ENCODE results near the gene RIN2.
"Not testable (repeated sequence)": the region's sequence is repeated elsewhere in the genome, so short reads cannot be mapped to it uniquely, and the experiment has no call there.

Gene RIN2

DNA sequence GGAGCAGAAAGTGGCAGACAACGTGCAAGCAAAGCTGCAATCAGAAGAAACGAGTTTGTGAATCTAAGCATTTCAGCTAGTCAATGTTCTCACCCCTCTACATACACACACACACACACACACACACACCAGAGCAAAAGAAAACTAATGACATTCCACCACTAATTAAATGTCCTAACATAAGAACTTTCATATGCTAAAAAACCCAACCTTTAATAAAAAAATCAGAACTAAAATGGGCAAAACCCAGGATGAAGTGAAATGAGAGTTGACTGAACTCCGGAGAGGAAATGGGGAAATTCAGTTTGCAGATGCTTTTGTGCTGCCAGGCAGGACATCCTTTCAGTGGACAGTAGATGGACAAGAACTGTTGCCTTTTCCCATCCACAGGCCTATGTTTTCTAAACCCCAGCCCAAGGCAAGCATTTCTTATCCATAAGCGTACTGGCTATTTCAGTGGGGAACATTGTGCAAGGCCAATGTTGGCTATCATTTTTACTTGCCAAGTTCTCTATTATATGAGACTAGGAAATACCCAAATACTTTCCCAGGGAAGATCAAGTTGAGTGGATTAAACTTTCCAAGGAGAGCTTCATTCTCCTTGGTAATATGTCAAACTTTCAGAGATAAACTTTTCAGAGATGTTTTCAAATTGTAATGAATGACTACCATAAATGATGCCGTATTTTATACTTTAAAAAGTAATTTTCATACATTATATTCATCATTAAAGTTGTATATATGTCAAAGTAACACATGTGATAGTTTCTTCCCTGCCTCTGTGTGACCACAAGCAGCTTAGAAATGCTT is 27.3 kb downstream of the RIN2 start:
- DNase-seq (ENCODE audit: low read depth in 3 of 3, low spot score in 1 of 3): no peak

- DNase-seq (ENCODE audit: low read depth in 3 of 3, low spot score in 1 of 3): no peak
Measured at GRCh38 chr20:19785983-19786285, 27.9 kb downstream of the RIN2 start.

DNA sequence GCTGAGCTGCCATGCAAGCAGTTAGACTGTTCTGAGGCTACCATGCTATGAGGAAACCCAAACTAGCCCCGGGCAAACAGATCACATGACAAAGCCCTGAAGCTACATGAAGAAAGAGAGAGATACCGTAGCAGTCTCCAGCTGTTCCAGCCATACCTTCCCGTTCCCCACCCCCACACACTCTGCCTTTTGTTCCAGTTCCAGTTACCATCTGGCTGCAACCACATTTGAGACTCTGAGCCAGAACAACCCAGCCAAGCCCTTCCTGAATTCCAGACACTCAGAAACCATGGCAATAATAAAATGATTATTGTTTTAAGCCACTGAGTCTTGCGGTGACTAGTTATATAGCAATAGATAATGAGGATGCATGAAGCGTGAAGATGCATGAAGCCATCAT is 28.3 kb downstream of the RIN2 start:
- DNase-seq (ENCODE audit: low read depth in 3 of 3, low spot score in 1 of 3): no peak

DNA sequence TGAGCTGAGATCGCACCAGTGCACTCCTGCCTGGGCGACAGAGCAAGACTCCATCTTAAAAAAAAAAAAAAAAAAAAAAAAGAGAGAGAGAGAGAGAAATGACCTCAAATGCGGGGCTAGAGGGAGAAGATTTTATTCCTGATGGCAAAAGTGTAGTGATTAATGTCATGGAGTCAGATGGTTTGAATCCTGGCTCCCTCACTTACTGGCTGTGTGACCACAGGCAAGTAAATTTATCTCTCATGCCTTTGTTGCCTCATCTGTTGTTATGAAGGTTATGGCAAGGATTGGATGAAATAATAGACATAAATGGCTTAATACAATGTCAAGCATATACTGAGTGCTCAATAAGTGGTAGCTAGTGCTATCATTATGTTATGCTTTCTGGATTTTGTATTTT is 29.3 kb downstream of the RIN2 start:
- DNase-seq (ENCODE audit: low read depth in 3 of 3, low spot score in 1 of 3): no peak

DNA sequence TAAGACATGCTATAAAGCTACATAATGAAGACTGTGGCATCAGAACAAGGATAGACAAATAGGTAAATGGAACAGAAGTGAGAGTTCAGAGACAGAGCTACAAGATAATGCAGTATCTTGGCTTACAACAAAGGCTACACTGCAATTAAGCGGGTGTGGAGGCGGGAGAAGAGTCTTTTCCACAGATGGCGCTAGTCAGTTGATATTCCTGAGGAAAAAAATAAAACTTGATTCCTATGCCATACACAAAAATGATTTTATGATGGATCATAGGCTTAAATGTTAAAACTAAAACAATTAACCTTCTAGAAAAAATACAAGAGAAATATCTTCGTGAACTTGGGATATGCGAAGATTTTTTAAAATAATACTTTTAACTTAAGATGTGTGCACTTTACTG is 31.0 kb downstream of the RIN2 start:
- no peak for DNase-seq (ENCODE audit: low read depth in 3 of 3, low spot score in 1 of 3)

- no peak for DNase-seq (ENCODE audit: low read depth in 3 of 3, low spot score in 1 of 3)
Measured at GRCh38 chr20:19789446-19789845, 31.4 kb downstream of the RIN2 start.

DNA sequence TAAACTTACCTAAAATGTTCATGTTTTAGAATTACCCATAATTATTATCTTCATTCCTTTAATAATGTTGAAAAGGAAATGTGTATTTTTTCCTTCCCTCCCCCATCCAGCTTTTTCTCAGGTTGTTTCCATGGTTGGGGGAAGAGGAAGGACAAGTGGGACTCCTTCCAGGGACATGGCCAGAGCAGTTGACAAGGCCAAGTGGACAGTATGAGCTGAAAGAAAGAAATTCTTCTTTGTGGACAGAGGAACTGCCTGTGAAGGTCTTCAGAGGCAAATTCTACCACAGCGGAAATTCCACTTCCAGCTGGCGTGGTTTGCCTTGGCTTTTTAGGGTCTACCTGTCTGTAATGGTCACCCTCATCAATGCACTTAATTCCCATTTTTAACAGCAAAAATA is 33.8 kb downstream of the RIN2 start:
- DNase-seq (ENCODE audit: low read depth in 3 of 3, low spot score in 1 of 3): no peak

DNA sequence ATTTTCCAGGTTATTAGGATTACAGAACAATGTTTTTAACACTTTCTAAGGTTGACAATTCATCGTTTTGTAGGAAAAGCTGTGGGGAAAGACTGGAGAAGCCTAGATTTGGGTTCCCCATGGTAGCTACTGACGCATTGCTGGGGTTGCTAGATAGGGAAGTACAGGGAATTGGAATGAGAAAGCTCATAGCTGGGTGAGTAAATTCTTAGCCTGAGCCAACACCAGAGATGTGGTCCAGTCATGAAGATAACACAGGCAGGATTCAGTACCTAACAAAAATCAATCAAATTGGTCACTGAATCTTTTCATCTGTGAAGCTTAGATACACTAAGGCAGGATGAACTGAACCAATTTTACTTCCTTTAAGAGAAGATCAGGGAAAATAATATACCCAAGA is 35.7 kb downstream of the RIN2 start:
- DNase-seq (ENCODE audit: low read depth in 3 of 3, low spot score in 1 of 3): no peak

DNA sequence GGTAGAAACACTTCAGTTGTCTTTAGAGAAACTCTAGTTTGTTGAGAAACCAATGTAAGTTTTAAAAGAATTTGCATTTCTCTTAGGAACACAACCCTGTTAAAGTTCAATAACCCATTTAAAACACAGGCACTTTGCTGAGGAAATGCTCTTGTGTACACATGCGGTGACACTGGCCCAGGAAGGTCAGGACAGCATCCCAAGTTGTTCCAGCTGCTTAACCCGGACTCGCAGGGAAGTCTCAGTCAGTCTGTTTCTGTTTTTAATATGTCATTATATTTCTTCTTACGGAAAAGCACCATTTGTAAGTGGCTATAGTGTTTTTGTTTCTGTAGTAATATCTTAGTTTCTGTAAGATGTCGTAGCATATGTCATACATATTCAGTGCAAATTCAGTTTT is 36.9 kb downstream of the RIN2 start:
- DNase-seq (ENCODE audit: low read depth in 3 of 3, low spot score in 1 of 3): no peak

GRCh38 chr20:19799325-19799724 is 41.3 kb downstream of the RIN2 start:
- no peak for DNase-seq (ENCODE audit: low read depth in 3 of 3, low spot score in 1 of 3)

DNA sequence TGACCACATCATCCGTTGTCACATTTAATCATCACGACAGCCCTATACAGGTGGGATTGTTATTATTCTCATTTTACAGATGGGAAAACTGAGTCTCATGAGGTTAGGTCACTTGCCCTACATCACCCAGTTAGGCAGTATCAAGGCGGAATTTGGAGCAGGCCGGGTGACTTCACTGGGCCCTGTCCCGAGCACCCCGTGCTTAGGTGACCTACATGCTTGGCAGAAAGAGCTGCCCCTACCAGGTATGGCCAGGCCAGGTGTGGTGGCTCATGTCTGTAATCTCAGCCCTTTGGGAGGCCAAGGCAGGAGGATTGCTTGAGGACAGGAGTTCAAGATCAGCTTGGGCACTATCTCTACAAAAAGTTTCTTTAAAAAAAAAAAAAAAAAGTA is 44.0 kb downstream of the RIN2 start:
- DNase-seq (ENCODE audit: low read depth in 3 of 3, low spot score in 1 of 3): no peak

- DNase-seq (ENCODE audit: low read depth in 3 of 3, low spot score in 1 of 3): no peak
Measured at GRCh38 chr20:19802492-19803158, 44.6 kb downstream of the RIN2 start.

DNA sequence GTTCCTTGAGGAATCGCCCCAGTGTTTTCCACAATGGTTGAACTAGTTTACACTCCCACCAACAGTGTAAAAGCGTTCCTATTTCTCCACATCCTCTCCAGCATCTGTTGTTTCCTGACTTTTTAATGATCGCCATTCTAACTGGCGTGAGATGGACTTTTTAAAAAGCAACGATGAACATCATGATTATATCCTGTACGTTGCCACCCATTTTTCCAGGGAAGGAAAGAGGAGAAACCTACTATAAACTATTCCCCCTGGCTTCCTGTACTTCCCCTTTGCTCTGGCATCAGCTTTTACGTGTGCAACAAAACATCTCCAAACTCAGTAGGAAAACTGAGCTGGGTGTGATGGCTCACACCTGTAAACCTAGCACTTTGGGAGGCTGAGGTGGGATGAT is 48.2 kb downstream of the RIN2 start:
- not testable (repeated sequence) for DNase-seq (ENCODE audit: low read depth in 3 of 3, low spot score in 1 of 3)

DNA sequence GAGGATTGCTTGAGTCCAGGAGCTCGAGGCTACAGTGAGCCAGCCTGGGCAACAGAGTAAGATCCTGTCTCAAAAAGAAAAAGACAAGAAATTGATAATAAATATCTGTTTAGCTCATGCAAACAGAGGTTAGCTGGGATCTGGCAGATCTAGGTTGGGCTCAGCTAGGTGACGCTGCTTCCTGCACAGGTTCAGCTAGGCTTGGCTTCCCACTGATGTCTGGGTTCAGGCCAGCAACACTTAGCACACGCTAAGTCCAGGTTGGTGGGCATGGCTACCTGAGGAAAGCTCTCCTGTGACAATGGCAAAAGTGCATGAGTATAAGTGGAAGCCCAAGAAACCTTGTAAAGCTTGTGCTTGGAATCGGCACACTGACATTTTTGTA is 48.7 kb downstream of the RIN2 start:
- no peak for DNase-seq (ENCODE audit: low read depth in 3 of 3, low spot score in 1 of 3)

DNA sequence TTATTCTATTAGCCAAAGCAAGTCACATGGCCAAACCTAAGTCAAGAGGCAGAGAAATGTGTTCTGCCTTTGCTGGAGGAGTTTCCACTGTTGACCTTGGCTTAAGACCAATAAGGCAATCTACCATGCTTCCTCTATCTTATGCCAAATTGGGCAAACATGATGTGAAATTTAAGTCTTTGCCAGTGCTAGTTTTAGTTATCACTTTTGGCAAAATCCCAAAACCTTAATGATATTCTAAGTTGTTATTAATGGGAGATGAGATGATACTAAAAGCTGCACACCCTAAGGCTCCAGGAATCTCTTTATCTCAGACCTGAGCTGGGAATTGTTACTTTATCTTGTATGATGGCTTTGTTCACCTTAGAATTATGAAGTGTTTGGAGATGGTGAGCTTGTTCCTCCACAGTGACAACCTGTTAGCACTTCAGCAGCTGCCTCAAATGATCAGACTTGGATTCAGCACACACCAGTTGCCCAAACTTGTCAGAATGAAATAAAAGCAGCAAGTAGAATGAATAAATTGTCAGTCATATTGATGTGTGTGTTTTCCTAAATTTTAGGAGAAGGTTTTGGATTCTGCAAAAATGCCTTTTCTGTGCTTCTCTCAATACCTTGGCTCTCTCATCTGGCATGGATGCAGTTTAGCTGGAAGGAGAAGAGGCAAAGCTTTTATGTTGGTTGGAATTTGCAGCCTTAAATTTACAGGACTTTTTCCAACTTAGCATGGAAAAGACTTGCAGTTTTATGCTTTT is 49.3 kb downstream of the RIN2 start:
- DNase-seq (ENCODE audit: low read depth in 3 of 3, low spot score in 1 of 3): no peak

All from stimulated activated CD4-positive, alpha-beta T cell treated with anti-CD3 and anti-CD28 coated beads, TNF-alpha, amount 100 ng/mL, for 1 hour (primary cell).